Measurements from ENCODE around the gene PALS1. TPM values are rescaled to one million over a fixed set of nuclear protein-coding genes. Genes with fewer than 3 reads are reported as not detected.

PALS1 gene
- total RNA-seq = 10 to 100 TPM; 17.9 to 21.0 TPM

DNA sequence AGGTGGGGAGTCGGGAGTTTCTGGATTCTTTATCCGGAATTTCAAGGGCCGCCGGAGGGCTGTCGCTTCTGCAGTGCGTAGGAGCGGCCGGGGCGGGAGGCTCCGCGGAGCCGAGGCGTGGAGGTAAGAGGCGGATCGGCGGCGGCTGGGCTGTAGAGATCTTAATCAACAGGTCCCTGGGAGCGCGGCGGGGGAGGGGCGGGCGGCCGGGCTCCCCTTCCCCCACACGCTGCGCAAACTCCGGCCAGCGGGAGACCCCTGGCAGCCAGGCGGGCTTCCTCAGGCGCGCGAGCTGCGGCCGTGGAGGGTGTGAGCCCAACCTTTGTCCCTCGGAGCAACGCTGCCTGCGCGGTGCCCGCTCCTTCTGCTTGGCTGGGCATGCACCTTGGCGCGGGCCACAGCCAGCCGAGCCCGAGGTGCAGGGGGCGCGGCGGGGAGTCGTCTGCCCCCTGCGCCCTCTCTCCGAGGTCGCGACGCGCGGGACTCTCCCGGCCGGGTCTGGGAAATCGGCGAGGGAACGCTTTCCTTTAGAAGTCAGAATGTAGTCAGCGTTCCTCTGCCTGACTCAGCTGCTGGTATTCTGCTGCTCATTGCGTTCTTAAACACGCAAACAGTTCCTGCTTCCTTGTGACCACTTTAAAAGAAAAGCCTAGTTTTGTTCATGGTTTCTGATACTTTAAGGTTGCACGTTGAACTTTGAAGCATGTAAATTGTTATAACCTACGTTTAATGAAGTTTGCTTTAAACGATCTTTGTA is at the start of gene PALS1:
TSS of gene PALS1 (plus strand) at position 25 of the 757 bp plus-strand sequence. CDS start 37,736 bp downstream, outside the sequence.

Other genes with a start within 250 kb of the PALS1 start
- under 1 TPM in 1 of 2 donors, not detected in 1; under 0.01 TPM for gene GARIN2, start 52.0 kb upstream of the PALS1 start, total RNA-seq
- gene ATP6V1D, start 118.4 kb downstream of the PALS1 start, total RNA-seq = 100 to 1,000 TPM; 162 to 171 TPM
- gene EIF2S1, start 118.9 kb downstream of the PALS1 start, total RNA-seq = 100 to 1,000 TPM; 158 to 263 TPM
- gene PLEK2, start 170.7 kb downstream of the PALS1 start, total RNA-seq = under 1 TPM; 0.34 to 0.67 TPM
- gene TMEM229B, start 247.3 kb downstream of the PALS1 start, total RNA-seq = 10 to 100 TPM; 24.0 to 38.9 TPM